SH-SY5Y (cell line): Measurements from ENCODE around the gene LONP2.

Experiments used
- GATA2 ChIP-seq: IDR thresholded peaks from 2 replicates; pipeline ENCODE4 v1.6.1; 2011; ENCODE audit warnings: mild to moderate bottlenecking, low read depth, low read length
- GATA3 ChIP-seq: IDR thresholded peaks from 2 replicates; pipeline ENCODE4 v1.6.1; 2011; ENCODE audit warnings: low read depth, mild to moderate bottlenecking, low read length, moderate library complexity

- TF ChIP-seq GATA2 (no peak), GATA3 (no peak)
Observed at GRCh38 chr16:48217708-48218107, 26.4 kb upstream of the LONP2 start.
